HepG2 (cell line): ENCODE measurements around the gene CYB5B.

Experiments used
- CTCF ChIP-seq: sonication (generic); formaldehyde crosslinking; IDR thresholded peaks from 2 replicates; pipeline ENCODE4 v1.5.0; 2020; ENCODE audit warnings: mild to moderate bottlenecking, missing genetic modification reagents, moderate library complexity
- EZH2 ChIP-seq: conservative IDR thresholded peaks from 2 replicates; pipeline ENCODE4 v1.6.1; 2012; ENCODE audit warnings: mild to moderate bottlenecking, low read depth, low read length, moderate library complexity
- FOXO4 ChIP-seq: sonication (generic); formaldehyde crosslinking; conservative IDR thresholded peaks from 2 replicates; pipeline ENCODE4 v1.8.1; 2023; ENCODE audit warnings: missing genetic modification reagents
- HMGXB4 ChIP-seq, 2 experiments: sonication (generic) in 1 of 2; formaldehyde crosslinking in 1 of 2; IDR thresholded peaks; 2 replicates each; pipeline versions ENCODE4 v1.4.0 to v1.6.1; 2018 to 2020; ENCODE audit warnings: missing genetic modification reagents in 2 of 2, borderline replicate concordance in 1 of 2, low read depth in 1 of 2, mild to moderate bottlenecking in 1 of 2, missing biosample characterization in 1 of 2
- KDM4B ChIP-seq: sonication (generic); formaldehyde crosslinking; IDR thresholded peaks from 2 replicates; pipeline ENCODE4 v1.4.0; 2020; ENCODE audit warnings: missing genetic modification reagents
- LBX2 ChIP-seq: sonication (generic); formaldehyde crosslinking; IDR thresholded peaks from 2 replicates; pipeline ENCODE4 v1.5.0; 2020; ENCODE audit warnings: missing genetic modification reagents, mild to moderate bottlenecking, borderline replicate concordance
- NFKB2 ChIP-seq: sonication (generic); formaldehyde crosslinking; IDR thresholded peaks from 2 replicates; pipeline ENCODE4 v1.4.0; 2020; ENCODE audit warnings: missing genetic modification reagents, borderline replicate concordance
- POLR2A ChIP-seq, 2 experiments: IDR thresholded peaks; 2 replicates each; pipeline ENCODE4 v1.6.1; 2011; ENCODE audit warnings: low read depth in 2 of 2, low read length in 2 of 2, mild to moderate bottlenecking in 1 of 2, moderate library complexity in 1 of 2; ENCODE audit not compliant: insufficient read depth in 1 of 2
- SALL2 ChIP-seq: sonication (generic); formaldehyde crosslinking; IDR thresholded peaks from 2 replicates; pipeline ENCODE4 v1.8.1; 2023; ENCODE audit warnings: mild to moderate bottlenecking, missing genetic modification reagents, inconsistent platforms
- TAF1 ChIP-seq: sonication (generic); formaldehyde crosslinking; IDR thresholded peaks from 2 replicates; pipeline ENCODE4 v1.4.0; 2020; ENCODE audit warnings: missing genetic modification reagents
- ZNF264 ChIP-seq: sonication (generic); formaldehyde crosslinking; IDR thresholded peaks from 2 replicates; pipeline ENCODE4 v1.4.0; 2020; ENCODE audit warnings: missing genetic modification reagents
- ZNF850 ChIP-seq: sonication (generic); formaldehyde crosslinking; conservative IDR thresholded peaks from 2 replicates; pipeline ENCODE4 v1.9.0; 2021; ENCODE audit warnings: mild to moderate bottlenecking, missing genetic modification reagents

GRCh38 chr16:69435977-69436820, 11.8 kb downstream of the CYB5B start:
- TF ChIP-seq ZNF264 (CRISPR knock-in tag) (0 out of 2 replicates have a peak, but pooled peaks have one; percentile 51), KDM4B (CRISPR knock-in tag) (no peak), LBX2 (CRISPR knock-in tag) (no peak), CTCF (0 out of 2 replicates have a peak, but pooled peaks have one; percentile 9), TAF1 (no peak), NFKB2 (no peak), FOXO4 (no peak), POLR2A (IDR thresholded peaks at IDR 0.05; ENCODE audit: insufficient read depth in 1 of 2, low read depth in 2 of 2, low read length in 2 of 2) (no peak), EZH2 (no peak), ZNF850 (CRISPR knock-in tag) (no peak), SALL2 (no peak), HMGXB4 (CRISPR knock-in tag; IDR thresholded peaks at IDR 0.05; ENCODE audit: borderline replicate concordance in 1 of 2, low read depth in 1 of 2) (no peak)
